CD4-positive, CD25-positive, alpha-beta regulatory T cell (primary cell): ENCODE data around the gene WDR11. TPM values are rescaled to one million over a fixed set of nuclear protein-coding genes. Genes with fewer than 3 reads are reported as not detected.

ENCODE experiments used
- ATAC-seq, 2 donors: fragments of 150-1000 bp; cut with Tn5 transposase; one replicate each; pipeline ENCODE4 v1.10.0; 2021; ENCODE audit warnings: low read depth in 2 of 2, moderate number of reproducible peaks in 2 of 2, moderate library complexity in 1 of 2
- DNase-seq, 3 donors: peaks; one replicate each; pipeline versions ENCODE4 v3.0.0 to v3.0.0-alpha.2; 2012 to 2022; ENCODE audit warnings: mixed read lengths in 1 of 3
- H3K27ac ChIP-seq: one replicate; pipeline ENCODE4 v1.7.0; 2013; ENCODE audit warnings: mild to moderate bottlenecking, low read length; ENCODE audit not compliant: insufficient read depth, poor library complexity, severe bottlenecking
- H3K27me3 ChIP-seq: one replicate; pipeline ENCODE4 v1.7.0; 2013; ENCODE audit warnings: low read length; ENCODE audit not compliant: control insufficient read depth, insufficient read depth
- H3K36me3 ChIP-seq: one replicate; pipeline ENCODE4 v1.7.0; 2013; ENCODE audit warnings: mild to moderate bottlenecking, low read length, moderate library complexity; ENCODE audit not compliant: control insufficient read depth, insufficient read depth
- H3K4me1 ChIP-seq: 2 replicates; pipeline ENCODE4 v1.7.0; 2013; ENCODE audit warnings: mild to moderate bottlenecking, low read length; ENCODE audit not compliant: insufficient read depth, control insufficient read depth, poor library complexity, severe bottlenecking
- H3K4me3 ChIP-seq: one replicate; pipeline ENCODE4 v1.7.0; 2013; ENCODE audit warnings: low read depth, mild to moderate bottlenecking, low read length, moderate library complexity
- H3K9me3 ChIP-seq, 2 experiments: 1 replicate in 1 of 2; 2 replicates in 1 of 2; pipeline ENCODE4 v1.7.0; 2013; ENCODE audit warnings: low read length in 2 of 2, mild to moderate bottlenecking in 1 of 2, moderate library complexity in 1 of 2; ENCODE audit not compliant: control insufficient read depth in 2 of 2
- H3K27ac Mint-ChIP-seq, 3 donors: one replicate each; pipeline ENCODE4 v1.8.0; 2020 to 2022; ENCODE audit warnings: mild to moderate bottlenecking in 3 of 3, mixed read lengths in 3 of 3, moderate library complexity in 2 of 3
- H3K27me3 Mint-ChIP-seq: one replicate; pipeline ENCODE4 v1.8.0; 2022; ENCODE audit warnings: mild to moderate bottlenecking, mixed read lengths
- H3K36me3 Mint-ChIP-seq: one replicate; pipeline ENCODE4 v1.8.0; 2020; ENCODE audit warnings: mixed read lengths
- H3K4me1 Mint-ChIP-seq, 4 donors: one replicate each; pipeline ENCODE4 v1.8.0; 2020 to 2022; ENCODE audit warnings: mixed read lengths in 4 of 4, mild to moderate bottlenecking in 1 of 4
- H3K4me3 Mint-ChIP-seq, 4 donors: one replicate each; pipeline ENCODE4 v1.8.0; 2020 to 2022; ENCODE audit warnings: mild to moderate bottlenecking in 4 of 4, mixed read lengths in 4 of 4, moderate library complexity in 3 of 4
- H3K9me3 Mint-ChIP-seq, 7 donors: one replicate each; pipeline ENCODE4 v1.8.0; 2020 to 2022; ENCODE audit warnings: mixed read lengths in 7 of 7, mild to moderate bottlenecking in 3 of 7, moderate library complexity in 2 of 7
- polyA plus RNA-seq, 4 donors: library from polyadenylated mRNA; unstranded; fragments of 300-500 nt; fragmentation: Illumina TruSeq; gene quantifications; one replicate each; pipeline ENCODE4 v1.2.3, GENCODE V29; 2021
- total RNA-seq: library from RNA; stranded (reverse); gene quantifications from one replicate; pipeline ENCODE4 v1.2.3, GENCODE V29; 2022

The WDR11 gene
- total and polyA plus RNA-seq, 5 donors from 2014 or later: 20.3 to 40.4 (median 21.9) TPM

DNA sequence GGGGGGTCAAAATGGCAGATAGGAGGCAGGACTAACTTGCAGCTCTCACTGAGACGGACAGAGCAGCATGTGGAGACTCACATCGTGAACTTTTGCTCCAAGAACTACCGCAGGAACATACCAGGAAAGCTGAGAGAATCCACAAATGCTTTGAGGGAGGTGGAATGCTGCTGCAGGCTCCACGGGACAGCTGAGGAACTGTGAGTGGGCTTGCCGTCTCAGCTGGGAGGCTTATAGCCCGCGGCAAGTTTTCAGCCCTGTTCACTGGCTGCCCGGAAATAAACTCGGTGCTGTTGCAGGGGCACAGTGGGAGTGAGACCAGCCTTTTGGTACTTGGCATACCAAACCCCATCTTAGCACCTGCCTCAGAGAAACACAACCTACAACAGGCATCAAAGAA lies 19.1 kb upstream of the WDR11 start:
- Histone ChIP-seq H3K4me1 (no peaks in the 10 kb centered on the region), H3K9me3 (no peaks in the 10 kb centered on the region), H3K4me3 (no peak overlapping the region), H3K27ac (no peak overlapping the region), H3K36me3 (no peaks in the 10 kb centered on the region), H3K27me3 (no peaks in the 10 kb centered on the region)
- Mint-ChIP-seq H3K27me3 (peaks cover 21% of the 10 kb centered on the region), H3K36me3 (no peaks in the 10 kb centered on the region), H3K4me3 (no peak overlapping the region), H3K9me3 (no peaks in the 10 kb centered on the region), H3K27ac (no peak overlapping the region), H3K4me1 (no peaks in the 10 kb centered on the region)
- DNase-seq (no peak), ATAC-seq (no peak)

DNA sequence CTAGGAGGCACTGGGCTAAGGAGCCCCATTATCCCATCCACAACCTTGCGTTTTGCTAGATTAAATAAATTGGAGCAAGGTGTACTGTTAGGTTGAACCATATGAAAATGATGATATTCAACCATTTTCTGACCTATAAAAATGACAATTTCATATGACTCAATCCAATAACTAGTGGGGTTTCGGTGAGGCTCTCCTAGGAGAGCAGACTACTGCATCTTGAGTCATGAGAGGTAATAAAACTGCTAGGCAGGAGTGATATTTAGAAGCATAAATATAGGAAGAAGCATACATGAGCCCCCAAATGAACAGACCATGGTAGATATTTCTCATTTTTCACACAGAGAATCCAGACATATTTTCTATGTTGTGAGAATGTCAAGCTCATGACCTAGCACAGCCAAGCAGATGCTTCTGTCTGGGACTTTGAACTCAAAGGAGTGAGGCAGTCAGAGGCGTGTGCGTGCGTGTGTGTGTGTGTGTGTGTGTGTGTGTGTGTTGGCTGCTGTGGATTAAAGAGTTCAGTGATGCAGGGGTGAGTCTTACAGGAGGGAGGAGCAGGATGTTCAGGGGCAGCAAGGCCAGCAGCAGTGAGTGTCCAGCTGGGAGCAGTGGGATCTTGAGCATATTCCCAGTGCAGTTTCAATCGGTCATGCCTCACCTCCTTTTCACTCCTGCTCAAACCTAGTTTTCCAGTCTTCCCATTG lies 17.8 kb upstream of the WDR11 start:
- Mint-ChIP-seq H3K4me3 (no peak overlapping the region), H3K36me3 (no peaks in the 10 kb centered on the region), H3K9me3 (peaks cover 0 to 1% (median 0%) of the 10 kb centered on the region in 7 donors), H3K27me3 (peaks cover 17% of the 10 kb centered on the region), H3K4me1 (no peaks in the 10 kb centered on the region), H3K27ac (no peak overlapping the region)
- no peak for ATAC-seq
- Histone ChIP-seq H3K36me3 (no peaks in the 10 kb centered on the region), H3K4me3 (no peak overlapping the region), H3K27ac (no peak overlapping the region), H3K27me3 (no peaks in the 10 kb centered on the region), H3K4me1 (no peaks in the 10 kb centered on the region), H3K9me3 (no peaks in the 10 kb centered on the region)
- DNase-seq: no peak

DNA sequence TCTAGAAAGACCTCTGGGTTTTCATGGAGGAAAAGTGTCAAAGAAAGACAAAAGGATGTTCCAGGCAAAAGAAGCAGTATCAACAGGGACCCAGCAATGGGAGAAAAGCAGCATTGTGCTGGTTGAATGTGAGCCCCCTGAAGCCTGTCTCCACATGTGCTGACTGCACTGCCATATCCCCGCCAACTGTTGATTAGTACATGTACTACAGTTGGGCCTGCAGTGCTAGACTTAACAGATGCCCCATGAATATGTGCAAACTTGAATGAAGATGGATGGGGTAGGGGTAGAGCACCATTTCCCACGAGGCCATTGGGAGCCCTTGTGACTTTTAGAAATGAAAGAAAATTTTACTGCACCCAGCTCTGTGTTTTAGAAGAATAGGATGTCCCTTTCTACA lies 15.6 kb upstream of the WDR11 start:
- peaks cover 13% of the 10 kb centered on the region for H3K27me3 Mint-ChIP-seq
- ATAC-seq (no peak), DNase-seq (no peak)
- H3K4me1 Mint-ChIP-seq: no peaks in the 10 kb centered on the region
- no peak overlapping the region for H3K27ac Mint-ChIP-seq
- no peaks in the 10 kb centered on the region for H3K36me3 ChIP-seq
- no peak overlapping the region for H3K4me3 Mint-ChIP-seq
- no peaks in the 10 kb centered on the region for H3K36me3 Mint-ChIP-seq
- no peak overlapping the region for H3K4me3 ChIP-seq
- no peaks in the 10 kb centered on the region for H3K4me1 ChIP-seq
- H3K9me3 Mint-ChIP-seq: peaks cover 0 to 1% (median 0%) of the 10 kb centered on the region in 7 donors
- no peaks in the 10 kb centered on the region for H3K27me3 ChIP-seq
- no peak overlapping the region for H3K27ac ChIP-seq
- H3K9me3 ChIP-seq: no peaks in the 10 kb centered on the region

DNA sequence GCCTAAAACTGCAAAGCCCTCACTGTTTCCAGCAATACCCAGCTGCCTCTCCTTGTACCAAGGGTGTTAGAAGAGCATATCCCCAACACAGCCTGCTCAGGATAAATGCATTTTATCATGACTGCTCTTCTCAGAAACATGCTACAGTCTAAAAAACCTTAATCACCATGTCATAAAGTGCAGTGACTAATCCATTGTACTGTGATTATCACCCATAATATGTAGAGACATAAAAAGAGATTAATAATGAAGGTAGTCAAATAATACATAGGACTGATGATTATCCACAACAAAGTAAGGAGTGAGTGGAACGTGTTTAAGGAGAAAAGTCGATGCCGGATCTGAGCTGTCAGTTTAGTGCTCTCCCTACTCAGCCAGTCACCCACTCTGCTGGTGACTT lies 12.2 kb upstream of the WDR11 start:
- H3K9me3 ChIP-seq: no peaks in the 10 kb centered on the region
- H3K36me3 Mint-ChIP-seq: no peaks in the 10 kb centered on the region
- no peak for DNase-seq
- H3K4me1 Mint-ChIP-seq: no peaks in the 10 kb centered on the region
- ATAC-seq: no peak
- peaks cover 0 to 4% (median 0%) of the 10 kb centered on the region in 7 donors for H3K9me3 Mint-ChIP-seq
- peaks cover under 1% of the 10 kb centered on the region for H3K27me3 Mint-ChIP-seq
- no peak overlapping the region for H3K4me3 Mint-ChIP-seq
- no peaks in the 10 kb centered on the region for H3K36me3 ChIP-seq
- H3K4me1 ChIP-seq: no peaks in the 10 kb centered on the region
- H3K27me3 ChIP-seq: no peaks in the 10 kb centered on the region
- no peak overlapping the region for H3K4me3 ChIP-seq
- no peak overlapping the region for H3K27ac ChIP-seq
- H3K27ac Mint-ChIP-seq: no peak overlapping the region

DNA sequence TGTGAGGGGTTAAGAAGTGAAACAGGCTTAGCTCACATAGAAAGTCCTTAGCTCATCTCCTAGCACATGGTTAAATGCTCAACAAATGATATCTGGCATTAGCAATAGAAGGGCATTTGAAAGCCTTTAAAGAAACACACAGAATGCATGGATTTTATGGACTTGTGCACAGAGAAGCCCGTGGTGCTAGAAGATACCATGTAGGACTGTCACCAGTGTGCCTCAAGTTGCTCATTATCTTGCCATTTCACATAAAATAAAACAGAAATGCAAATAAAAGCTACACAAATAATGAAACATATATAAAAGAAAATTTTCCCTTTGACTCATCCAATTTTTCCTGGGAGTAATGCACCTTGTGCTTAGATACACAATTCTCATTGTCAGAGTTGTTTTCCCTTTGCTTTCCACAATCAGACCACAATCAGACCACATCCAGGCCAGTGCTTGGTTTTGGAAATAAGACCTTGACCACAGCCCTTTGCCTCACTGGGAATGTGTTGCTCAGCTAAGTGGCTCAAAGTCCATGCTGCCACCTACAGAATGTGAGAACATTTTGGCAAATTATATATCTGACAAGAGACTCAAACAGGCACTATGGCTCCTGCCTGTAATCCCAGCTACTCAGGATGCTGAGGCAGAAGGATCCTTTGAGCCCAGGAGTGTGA lies 9.5 kb upstream of the WDR11 start:
- no peaks in the 10 kb centered on the region for H3K36me3 Mint-ChIP-seq
- no peaks in the 10 kb centered on the region for H3K27me3 Mint-ChIP-seq
- no peak overlapping the region for H3K4me3 Mint-ChIP-seq
- no peak for ATAC-seq
- no peaks in the 10 kb centered on the region for H3K36me3 ChIP-seq
- no peaks in the 10 kb centered on the region for H3K4me1 ChIP-seq
- H3K4me1 Mint-ChIP-seq: no peaks in the 10 kb centered on the region
- no peak overlapping the region for H3K27ac Mint-ChIP-seq
- no peak overlapping the region for H3K27ac ChIP-seq
- no peak overlapping the region for H3K4me3 ChIP-seq
- H3K27me3 ChIP-seq: no peaks in the 10 kb centered on the region
- no peak for DNase-seq
- peaks cover 0 to 6% (median 0%) of the 10 kb centered on the region in 7 donors for H3K9me3 Mint-ChIP-seq
- no peaks in the 10 kb centered on the region for H3K9me3 ChIP-seq

DNA sequence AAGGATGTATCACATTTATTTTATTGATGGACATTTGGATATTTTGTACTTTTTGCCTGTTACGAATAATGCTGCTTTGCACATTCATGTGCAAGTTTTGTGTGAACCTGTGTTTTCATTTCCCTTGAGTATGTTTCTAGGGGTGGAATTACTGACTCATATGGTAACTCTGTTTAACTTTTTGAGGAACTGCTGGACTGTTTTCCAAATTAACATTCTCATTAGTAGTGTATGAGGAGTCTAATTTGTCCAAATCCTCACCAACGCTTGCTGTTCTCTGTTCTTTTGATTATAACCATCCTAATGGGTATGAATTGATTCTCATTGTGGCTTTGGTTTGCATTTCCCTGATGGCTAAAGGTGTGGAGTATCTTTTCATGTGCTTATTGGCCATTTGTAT lies 3.2 kb downstream of the WDR11 start:
- Mint-ChIP-seq H3K9me3 (peaks cover 0 to 2% (median 0%) of the 10 kb centered on the region in 7 donors), H3K27me3 (no peaks in the 10 kb centered on the region), H3K4me1 (peaks cover 22 to 55% (median 43%) of the 10 kb centered on the region in 4 donors), H3K4me3 (peak overlapping the region in 2 of 4 donors; percentile 25 to 72), H3K36me3 (peaks cover 25% of the 10 kb centered on the region), H3K27ac (peak overlapping the region in 1 of 3 donors; percentile 61)
- Histone ChIP-seq H3K4me3 (no peak overlapping the region), H3K27me3 (no peaks in the 10 kb centered on the region), H3K4me1 (peaks cover 22% of the 10 kb centered on the region), H3K36me3 (peaks cover 15% of the 10 kb centered on the region), H3K9me3 (peaks cover 0 to 5% of the 10 kb centered on the region in 2 experiments), H3K27ac (no peak overlapping the region)
- no peak for DNase-seq
- ATAC-seq: no peak

DNA sequence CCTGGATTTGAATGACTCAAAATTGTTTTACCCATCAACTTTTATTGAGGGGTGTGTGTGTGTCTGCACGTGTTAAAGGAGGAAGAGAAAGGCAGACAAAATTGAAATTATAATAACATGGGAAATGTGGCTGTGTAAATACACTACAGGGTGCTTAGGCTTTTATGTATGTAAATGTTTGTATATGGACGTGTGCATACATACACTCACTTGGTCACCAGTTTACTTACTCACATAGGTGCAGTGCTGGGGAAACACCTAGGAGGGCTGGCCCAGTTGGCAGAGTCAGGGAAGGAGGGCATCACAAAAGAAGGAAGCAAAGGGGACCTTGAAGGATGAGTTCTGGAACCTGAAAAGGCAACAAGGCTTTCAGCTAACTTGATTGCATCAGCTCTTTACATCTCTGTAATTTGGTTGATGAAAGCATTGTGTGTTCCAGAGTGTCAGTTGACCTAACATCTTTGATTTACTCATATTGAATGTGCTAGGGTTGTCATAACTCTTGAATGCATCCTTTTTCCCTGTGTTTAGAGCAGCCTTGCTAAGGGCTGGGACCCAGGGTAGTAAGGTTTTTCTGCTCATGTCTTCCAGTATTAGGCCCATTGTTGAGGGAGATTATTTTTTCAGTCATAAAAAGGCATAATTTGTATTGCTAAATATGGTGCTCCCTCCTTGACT lies 10.2 kb downstream of the WDR11 start:
- H3K4me1 ChIP-seq: no peaks in the 10 kb centered on the region
- H3K9me3 Mint-ChIP-seq: peaks cover 0 to 1% (median 0%) of the 10 kb centered on the region in 7 donors
- H3K4me3 ChIP-seq: no peak overlapping the region
- H3K36me3 ChIP-seq: peaks cover 52% of the 10 kb centered on the region
- no peaks in the 10 kb centered on the region for H3K9me3 ChIP-seq
- H3K27ac Mint-ChIP-seq: peak overlapping the region in 1 of 3 donors; percentile 47
- no peaks in the 10 kb centered on the region for H3K27me3 ChIP-seq
- ATAC-seq (no peak), DNase-seq (no peak)
- peaks cover 0 to 6% (median 3%) of the 10 kb centered on the region in 4 donors for H3K4me1 Mint-ChIP-seq
- H3K36me3 Mint-ChIP-seq: peaks cover 27% of the 10 kb centered on the region
- H3K4me3 Mint-ChIP-seq: no peak overlapping the region
- no peak overlapping the region for H3K27ac ChIP-seq
- H3K27me3 Mint-ChIP-seq: no peaks in the 10 kb centered on the region
